Hepatocyte (in vitro differentiated cells): ENCODE measurements around the gene SPG21. TPM values are rescaled to one million over a fixed set of nuclear protein-coding genes. Genes with fewer than 3 reads are reported as not detected.

Experiments used
- DNase-seq: peaks from one replicate; pipeline ENCODE4 v3.0.0-alpha.2; 2016; ENCODE audit warnings: low spot score
- H2AFZ ChIP-seq: fragments of 200-600 bp; sonication (generic); 2 replicates; pipeline ENCODE4 v1.6.0; 2016; ENCODE audit warnings: antibody characterized with exemption, mild to moderate bottlenecking
- H3K27ac ChIP-seq: fragments of 200-600 bp; sonication (generic); 2 replicates; pipeline ENCODE4 v1.5.1; 2016; ENCODE audit warnings: mild to moderate bottlenecking
- H3K27me3 ChIP-seq: fragments of 200-600 bp; sonication (generic); 2 replicates; pipeline ENCODE4 v1.6.1; 2016
- H3K36me3 ChIP-seq: fragments of 200-600 bp; sonication (generic); replicated peaks from 2 replicates; pipeline ENCODE4 v1.5.1; 2016; ENCODE audit warnings: low read depth; ENCODE audit not compliant: insufficient read depth
- H3K4me1 ChIP-seq: fragments of 200-600 bp; sonication (generic); 2 replicates; pipeline ENCODE4 v1.5.1; 2016; ENCODE audit warnings: mild to moderate bottlenecking, moderate library complexity; ENCODE audit not compliant: insufficient read depth
- H3K4me2 ChIP-seq: fragments of 200-600 bp; sonication (generic); 2 replicates; pipeline ENCODE4 v1.6.0; 2016
- H3K4me3 ChIP-seq: fragments of 200-600 bp; sonication (generic); 2 replicates; pipeline ENCODE4 v1.5.1; 2016; ENCODE audit warnings: mild to moderate bottlenecking
- H3K79me2 ChIP-seq: fragments of 200-600 bp; sonication (generic); 2 replicates; pipeline ENCODE4 v1.6.0; 2017; ENCODE audit warnings: mild to moderate bottlenecking
- H3K9me2 ChIP-seq: fragments of 200-600 bp; sonication (generic); replicated peaks from 2 replicates; pipeline ENCODE4 v1.6.0; 2017; ENCODE audit warnings: mild to moderate bottlenecking; ENCODE audit not compliant: insufficient read depth
- H3K9me3 ChIP-seq: fragments of 200-600 bp; sonication (generic); 2 replicates; pipeline ENCODE4 v1.5.1; 2016; ENCODE audit warnings: low read depth, mild to moderate bottlenecking
- H4K20me1 ChIP-seq: fragments of 200-600 bp; sonication (generic); 2 replicates; pipeline ENCODE4 v1.6.0; 2016; ENCODE audit warnings: mild to moderate bottlenecking; ENCODE audit not compliant: insufficient read depth, poor library complexity, severe bottlenecking
- CTCF ChIP-seq: fragments of 200-600 bp; sonication (generic); IDR thresholded peaks from 2 replicates; pipeline ENCODE4 v1.5.1; 2016; ENCODE audit warnings: antibody characterized with exemption, mild to moderate bottlenecking; ENCODE audit not compliant: poor library complexity
- EZH2 ChIP-seq: fragments of 200-600 bp; sonication (generic); IDR thresholded peaks from 2 replicates; pipeline ENCODE4 v1.6.1; 2016; ENCODE audit warnings: antibody characterized with exemption, mild to moderate bottlenecking, borderline replicate concordance
- EZH2phosphoT487 ChIP-seq: fragments of 200-600 bp; sonication (generic); IDR thresholded peaks from one replicate; pipeline ENCODE4 v1.6.1; 2018; ENCODE audit warnings: antibody characterized with exemption, mild to moderate bottlenecking, low read depth, moderate library complexity; ENCODE audit not compliant: unreplicated experiment, severe bottlenecking
- WGBS: methylation state at CpG from one replicate; pipeline ENCODE4 v1.1.6; 2016; ENCODE audit warnings: low lambda C conversion rate; ENCODE audit errors: missing lambda C conversion rate; 5-methylcytosine and 5-hydroxymethylcytosine counted together
- polyA plus RNA-seq: library from polyadenylated mRNA; unstranded; fragments of >200 nt; fragmentation: Nextera tagmentation; extraction: Ambion mirVana; gene quantifications from 2 replicates; pipeline ENCODE4 v1.2.1, GENCODE V29; 2016
- total RNA-seq: library from RNA; depleted of rRNA; stranded (reverse); fragments of >200 nt; gene quantifications from 2 replicates; pipeline ENCODE4 v1.2.3, GENCODE V29; 2014

SPG21 gene
- total and polyA plus RNA-seq, 2 experiments from 2014 or later: 86.4 to 138 TPM

- no peak for DNase-seq
- Histone ChIP-seq H4K20me1 (no peaks in the 10 kb centered on the region), H2AFZ (no peak overlapping the region), H3K27ac (no peak overlapping the region), H3K4me2 (peak overlapping the region; percentile 13), H3K9me2 (no peaks in the 10 kb centered on the region), H3K4me1 (peaks cover 10% of the 10 kb centered on the region), H3K27me3 (no peaks in the 10 kb centered on the region), H3K36me3 (no peaks in the 10 kb centered on the region), H3K9me3 (no peaks in the 10 kb centered on the region), H3K4me3 (no peak overlapping the region), H3K79me2 (no peaks in the 10 kb centered on the region)
- WGBS: 68% methylated on average over 1 of the region's 1 CpG
- no peak for TF ChIP-seq CTCF
Measured at GRCh38 chr15:65037309-65037708, 47.6 kb upstream of the SPG21 start.

- Histone ChIP-seq H2AFZ (no peak overlapping the region), H3K27me3 (no peaks in the 10 kb centered on the region), H3K79me2 (no peaks in the 10 kb centered on the region), H3K4me3 (no peak overlapping the region), H3K36me3 (no peaks in the 10 kb centered on the region), H4K20me1 (no peaks in the 10 kb centered on the region), H3K4me1 (peaks cover 10% of the 10 kb centered on the region), H3K27ac (no peak overlapping the region), H3K4me2 (no peak overlapping the region), H3K9me2 (no peaks in the 10 kb centered on the region), H3K9me3 (no peaks in the 10 kb centered on the region)
- WGBS: 98% methylated on average over 11 of the region's 11 CpGs
- no peak for TF ChIP-seq CTCF
- TF ChIP-seq EZH2: no peak
- TF ChIP-seq EZH2phosphoT487: no peak
- no peak for DNase-seq
Measured at GRCh38 chr15:65034719-65035118, 45.0 kb upstream of the SPG21 start.

- 21% methylated on average over 4 of the region's 4 CpGs for WGBS
- peak; percentile 75 for DNase-seq
- no peaks in the 10 kb centered on the region for H3K36me3 ChIP-seq
- no peak overlapping the region for H3K4me3 ChIP-seq
- H3K9me2 ChIP-seq: no peaks in the 10 kb centered on the region
- peak overlapping the region; percentile 43 for H3K4me2 ChIP-seq
- H3K27me3 ChIP-seq: no peaks in the 10 kb centered on the region
- no peaks in the 10 kb centered on the region for H3K9me3 ChIP-seq
- TF ChIP-seq EZH2 (no peak), EZH2phosphoT487 (no peak), CTCF (peak; percentile 62)
- peaks cover 5% of the 10 kb centered on the region for H3K79me2 ChIP-seq
- H2AFZ ChIP-seq: peak overlapping the region; percentile 21
- no peak overlapping the region for H3K27ac ChIP-seq
- H3K4me1 ChIP-seq: peaks cover 10% of the 10 kb centered on the region
- H4K20me1 ChIP-seq: no peaks in the 10 kb centered on the region
Measured at GRCh38 chr15:65033659-65034269, 44.0 kb upstream of the SPG21 start.
